ENCODE data around the gene GOLGA6L7.
"Not testable (repeated sequence)": the region's sequence is repeated elsewhere in the genome, so short reads cannot be mapped to it uniquely, and the experiment has no call there.

DNA sequence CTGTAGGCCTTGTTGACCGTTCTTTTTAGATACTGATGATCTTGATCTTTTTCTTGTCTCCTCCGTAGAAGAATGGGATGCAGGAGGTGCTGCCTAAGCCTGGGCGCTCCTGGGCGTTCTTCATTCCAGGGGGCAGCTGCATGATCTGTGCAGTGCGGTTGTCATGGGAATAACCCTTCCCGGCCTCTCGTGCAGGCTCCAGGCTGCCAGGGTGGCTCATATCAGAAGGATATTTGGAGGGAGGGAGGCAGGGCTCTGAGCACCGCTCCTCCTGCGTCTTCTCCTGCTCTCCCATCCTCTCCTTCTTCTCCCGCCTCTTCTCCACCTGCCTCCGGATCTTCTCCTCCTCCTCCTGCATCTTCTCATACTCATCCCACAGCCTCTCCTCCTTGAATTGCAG is 6.2 kb downstream of the GOLGA6L7 start:
- TF ChIP-seq BHLHE40 (IDR thresholded peaks at IDR 0.05; ENCODE audit: low read depth, low read length); MAZ (IDR thresholded peaks at IDR 0.05; ENCODE audit: borderline replicate concordance, low read depth, low read length); POLR2A (IDR thresholded peaks at IDR 0.05; ENCODE audit: low read length); KDM5A (IDR thresholded peaks at IDR 0.05); EP300 (IDR thresholded peaks at IDR 0.05); RFX5 (IDR thresholded peaks at IDR 0.05); MAFK (IDR thresholded peaks at IDR 0.05; ENCODE audit: partially characterized antibody); ZFP36 (IDR thresholded peaks at IDR 0.05; ENCODE audit: borderline replicate concordance, partially characterized antibody); FOXS1 (CRISPR knock-in tag; IDR thresholded peaks at IDR 0.05): not testable (repeated sequence)
- TF ChIP-seq, protein P1, sequence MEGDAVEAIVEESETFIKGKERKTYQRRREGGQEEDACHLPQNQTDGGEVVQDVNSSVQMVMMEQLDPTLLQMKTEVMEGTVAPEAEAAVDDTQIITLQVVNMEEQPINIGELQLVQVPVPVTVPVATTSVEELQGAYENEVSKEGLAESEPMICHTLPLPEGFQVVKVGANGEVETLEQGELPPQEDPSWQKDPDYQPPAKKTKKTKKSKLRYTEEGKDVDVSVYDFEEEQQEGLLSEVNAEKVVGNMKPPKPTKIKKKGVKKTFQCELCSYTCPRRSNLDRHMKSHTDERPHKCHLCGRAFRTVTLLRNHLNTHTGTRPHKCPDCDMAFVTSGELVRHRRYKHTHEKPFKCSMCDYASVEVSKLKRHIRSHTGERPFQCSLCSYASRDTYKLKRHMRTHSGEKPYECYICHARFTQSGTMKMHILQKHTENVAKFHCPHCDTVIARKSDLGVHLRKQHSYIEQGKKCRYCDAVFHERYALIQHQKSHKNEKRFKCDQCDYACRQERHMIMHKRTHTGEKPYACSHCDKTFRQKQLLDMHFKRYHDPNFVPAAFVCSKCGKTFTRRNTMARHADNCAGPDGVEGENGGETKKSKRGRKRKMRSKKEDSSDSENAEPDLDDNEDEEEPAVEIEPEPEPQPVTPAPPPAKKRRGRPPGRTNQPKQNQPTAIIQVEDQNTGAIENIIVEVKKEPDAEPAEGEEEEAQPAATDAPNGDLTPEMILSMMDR (IDR thresholded peaks at IDR 0.05): not testable (repeated sequence)
- TF ChIP-seq, protein P2, sequence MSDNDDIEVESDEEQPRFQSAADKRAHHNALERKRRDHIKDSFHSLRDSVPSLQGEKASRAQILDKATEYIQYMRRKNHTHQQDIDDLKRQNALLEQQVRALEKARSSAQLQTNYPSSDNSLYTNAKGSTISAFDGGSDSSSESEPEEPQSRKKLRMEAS (IDR thresholded peaks at IDR 0.05): not testable (repeated sequence)
